GM21526 (cell line): ENCODE results near the gene CYLD.

Experiments
- ATAC-seq: cut with Tn5 transposase; IDR thresholded peaks from one replicate; pipeline ENCODE4 v1.9.1; 2021; ENCODE audit warnings: moderate library complexity; ENCODE audit not compliant: unreplicated experiment, low FRiP score

CYLD gene

GRCh38 chr16:50814052-50814451 is 72.2 kb downstream of the CYLD start:
- no peak for ATAC-seq

- ATAC-seq: no peak
Observed at GRCh38 chr16:50814541-50814940, 72.7 kb downstream of the CYLD start.

- ATAC-seq: no peak
Observed at GRCh38 chr16:50815382-50815781, 73.5 kb downstream of the CYLD start.

GRCh38 chr16:50816901-50817555 is 75.1 kb downstream of the CYLD start:
- ATAC-seq: no peak

GRCh38 chr16:50818380-50818779 is 76.5 kb downstream of the CYLD start:
- no peak for ATAC-seq

- no peak for ATAC-seq
Observed at GRCh38 chr16:50819706-50820105, 77.8 kb downstream of the CYLD start.

- ATAC-seq: no peak
Observed at GRCh38 chr16:50820225-50820624, 78.3 kb downstream of the CYLD start.

GRCh38 chr16:50821586-50821985 is 79.7 kb downstream of the CYLD start:
- no peak for ATAC-seq

- no peak for ATAC-seq
Observed at GRCh38 chr16:50822671-50823070, 80.8 kb downstream of the CYLD start.

- ATAC-seq: no peak
Observed at GRCh38 chr16:50826797-50827316, 85.0 kb downstream of the CYLD start.

GRCh38 chr16:50828164-50828702 is 86.3 kb downstream of the CYLD start:
- ATAC-seq: no peak

GRCh38 chr16:50830698-50831097 is 88.8 kb downstream of the CYLD start:
- no peak for ATAC-seq

- ATAC-seq: no peak
Observed at GRCh38 chr16:50831751-50832150, 89.9 kb downstream of the CYLD start.

GRCh38 chr16:50833929-50834328 is 92.0 kb downstream of the CYLD start:
- no peak for ATAC-seq

- no peak for ATAC-seq
Observed at GRCh38 chr16:50834701-50835100, 92.8 kb downstream of the CYLD start.

- no peak for ATAC-seq
Observed at GRCh38 chr16:50835358-50836060, 93.6 kb downstream of the CYLD start.

GRCh38 chr16:50836121-50836621 is 94.3 kb downstream of the CYLD start:
- ATAC-seq: no peak

- ATAC-seq: no peak
Observed at GRCh38 chr16:50837324-50837723, 95.4 kb downstream of the CYLD start.

- no peak for ATAC-seq
Observed at GRCh38 chr16:50838165-50838564, 96.3 kb downstream of the CYLD start.

- no peak for ATAC-seq
Observed at GRCh38 chr16:50838885-50839284, 97.0 kb downstream of the CYLD start.

GRCh38 chr16:50839356-50839755 is 97.5 kb downstream of the CYLD start:
- no peak for ATAC-seq
